HepG2 (cell line): ENCODE measurements around the gene CSNK1D. TPM values are rescaled to one million over a fixed set of nuclear protein-coding genes. Genes with fewer than 3 reads are reported as not detected.

Source experiments
- ATAC-seq: fragments of 200-7000 bp; cut with Tn5 transposase; 3 replicates; pipeline ENCODE4 v1.9.1; 2020; ENCODE audit warnings: mild to moderate bottlenecking, moderate library complexity
- BruUV-seq: library from RNA; stranded (reverse); fragments of 400-500 nt; replicated peaks from 2 replicates; lab custom pipeline; 2021; lab: Mats Ljungman, UMichigan
- CTCF ChIA-PET: fragments of 300-600 bp; formaldehyde crosslinking; extraction: SDS; loops from one replicate; lab custom pipeline; 2021; ENCODE audit warnings: low total read pairs, inconsistent platforms, low intra/inter-chr PET ratio; lab: Yijun Ruan, JAX
- POLR2A ChIA-PET: fragments of 350-600 bp; sonication (Branson Sonifier 250); formaldehyde crosslinking; loops from one replicate; lab custom pipeline; 2020; ENCODE audit warnings: antibody characterized with exemption, inconsistent platforms; lab: Yijun Ruan, JAX
- DNase-seq: peaks from one replicate; pipeline ENCODE4 v3.0.0-alpha.2; 2015; ENCODE audit warnings: low spot score
- FAIRE-seq: peaks from 3 replicates; lab custom pipeline; 2011; peaks lifted over from hg19 to GRCh38; lab: Jason Lieb, UNC
- H2AFZ ChIP-seq: one replicate; pipeline ENCODE4 v1.6.1; 2011; ENCODE audit warnings: low read length, inconsistent platforms
- H3K27ac ChIP-seq: fragments of 300-600 bp; 3 replicates; pipeline ENCODE4 v1.8.0; 2011; ENCODE audit warnings: mixed run types, mild to moderate bottlenecking, mixed read lengths, low read length, inconsistent platforms; ENCODE audit not compliant: insufficient read depth; ENCODE audit errors: extremely low read length
- H3K27me3 ChIP-seq, 2 experiments: fragments of 200-600 bp in 1 of 2; 2 replicates in 1 of 2; 3 replicates in 1 of 2; pipeline versions ENCODE4 v1.6.0 to v1.8.0; 2011; ENCODE audit warnings: low read length in 2 of 2, mild to moderate bottlenecking in 2 of 2, moderate library complexity in 2 of 2, inconsistent platforms in 1 of 2; ENCODE audit not compliant: insufficient read depth in 2 of 2, control insufficient read depth in 1 of 2
- H3K36me3 ChIP-seq, 2 experiments: fragments of 200-600 bp in 1 of 2; replicated peaks in 1 of 2; 2 replicates in 1 of 2; 3 replicates in 1 of 2; pipeline versions ENCODE4 v1.5.1 to v1.8.0; 2011; ENCODE audit warnings: low read length in 2 of 2, inconsistent platforms in 1 of 2; ENCODE audit not compliant: insufficient read depth in 2 of 2, control insufficient read depth in 1 of 2
- H3K4me1 ChIP-seq: 2 replicates; pipeline ENCODE4 v1.5.1; 2012; ENCODE audit warnings: low read length, inconsistent platforms; ENCODE audit not compliant: insufficient read depth
- H3K4me2 ChIP-seq: 2 replicates; pipeline ENCODE4 v1.6.0; 2011; ENCODE audit warnings: low read depth, low read length, inconsistent platforms
- H3K4me3 ChIP-seq, 3 experiments: fragments of 200-600 bp in 1 of 3; sonication (generic), shearing (Covaris generic) in 1 of 3; replicated peaks in 1 of 3; 2 replicates each; pipeline ENCODE4 v1.5.1; 2011 to 2016; ENCODE audit warnings: low read length in 3 of 3, inconsistent platforms in 2 of 3, low read depth in 2 of 3, mild to moderate bottlenecking in 2 of 3, control low read depth in 1 of 3, mixed read lengths in 1 of 3; ENCODE audit not compliant: insufficient read depth in 1 of 3
- H3K79me2 ChIP-seq: one replicate; pipeline ENCODE4 v1.6.1; 2011; ENCODE audit warnings: low read length, inconsistent platforms; ENCODE audit not compliant: insufficient read depth
- H3K9ac ChIP-seq: 2 replicates; pipeline ENCODE4 v1.6.0; 2011; ENCODE audit warnings: mild to moderate bottlenecking, low read depth, low read length, inconsistent platforms; ENCODE audit not compliant: insufficient read depth
- H3K9me3 ChIP-seq: 2 replicates; pipeline ENCODE4 v1.5.1; 2012; ENCODE audit warnings: mild to moderate bottlenecking, low read length
- H4K20me1 ChIP-seq: 2 replicates; pipeline ENCODE4 v1.6.0; 2011; ENCODE audit warnings: inconsistent platforms, mild to moderate bottlenecking, low read length, moderate library complexity; ENCODE audit not compliant: insufficient read depth
- E2F2 ChIP-seq: sonication (generic); formaldehyde crosslinking; IDR thresholded peaks from 2 replicates; pipeline ENCODE4 v1.4.0; 2020; ENCODE audit warnings: missing genetic modification reagents, borderline replicate concordance
- FUBP1 ChIP-seq: sonication (generic); formaldehyde crosslinking; IDR thresholded peaks from 2 replicates; pipeline ENCODE4 v1.5.1; 2020; ENCODE audit warnings: missing genetic modification reagents, mild to moderate bottlenecking, borderline replicate concordance
- GTF2F1 ChIP-seq: fragments of 150-350 bp; IDR thresholded peaks from 2 replicates; pipeline ENCODE4 v1.6.1; 2014; ENCODE audit warnings: low read length
- GZF1 ChIP-seq: sonication (generic); formaldehyde crosslinking; IDR thresholded peaks from 2 replicates; pipeline ENCODE4 v1.5.1; 2020; ENCODE audit warnings: mild to moderate bottlenecking, missing genetic modification reagents
- HMG20B ChIP-seq: conservative IDR thresholded peaks from 2 replicates; pipeline ENCODE4 v1.6.1; 2016; ENCODE audit warnings: missing genetic modification reagents, missing compliant biosample characterization
- JDP2 ChIP-seq: sonication (generic); formaldehyde crosslinking; IDR thresholded peaks from 2 replicates; pipeline ENCODE4 v1.8.1; 2022; ENCODE audit warnings: missing genetic modification reagents, borderline replicate concordance
- KLF15 ChIP-seq: sonication (generic); formaldehyde crosslinking; IDR thresholded peaks from 2 replicates; pipeline ENCODE4 v1.8.1; 2023; ENCODE audit warnings: borderline replicate concordance, mild to moderate bottlenecking, inconsistent platforms, missing genetic modification reagents, mixed read lengths
- NFE2L2 ChIP-seq: fragments of 150-350 bp; IDR thresholded peaks from 2 replicates; pipeline ENCODE4 v1.6.1; 2014; ENCODE audit warnings: low read length
- POGZ ChIP-seq: sonication (generic); formaldehyde crosslinking; IDR thresholded peaks from 2 replicates; pipeline ENCODE4 v1.4.0; 2020; ENCODE audit warnings: mild to moderate bottlenecking, missing genetic modification reagents
- SMYD3 ChIP-seq: sonication (generic); formaldehyde crosslinking; IDR thresholded peaks from 2 replicates; pipeline ENCODE4 v1.8.1; 2023; ENCODE audit warnings: mild to moderate bottlenecking, missing genetic modification reagents
- ZNF234 ChIP-seq: sonication (generic); formaldehyde crosslinking; conservative IDR thresholded peaks from 2 replicates; pipeline ENCODE4 v1.5.1; 2020; ENCODE audit warnings: mild to moderate bottlenecking, missing genetic modification reagents
- ZNF329 ChIP-seq: sonication (generic); formaldehyde crosslinking; IDR thresholded peaks from 2 replicates; pipeline ENCODE4 v1.9.0; 2021; ENCODE audit warnings: low read depth, mild to moderate bottlenecking, missing genetic modification reagents
- ZNF512B ChIP-seq: sonication (generic); formaldehyde crosslinking; IDR thresholded peaks from 2 replicates; pipeline ENCODE4 v1.5.1; 2020; ENCODE audit warnings: missing genetic modification reagents, mild to moderate bottlenecking, borderline replicate concordance
- ZNF619 ChIP-seq: sonication (generic); formaldehyde crosslinking; IDR thresholded peaks from 2 replicates; pipeline ENCODE4 v1.4.0; 2020; ENCODE audit warnings: mild to moderate bottlenecking, missing genetic modification reagents
- ZNF839 ChIP-seq: sonication (generic); formaldehyde crosslinking; IDR thresholded peaks from 2 replicates; pipeline ENCODE4 v1.4.0; 2020; ENCODE audit warnings: missing genetic modification reagents, mild to moderate bottlenecking, borderline replicate concordance
- WGBS: methylation state at CpG from one replicate; pipeline ENCODE4 v1.1.6; 2017; ENCODE audit warnings: low lambda C conversion rate; 5-methylcytosine and 5-hydroxymethylcytosine counted together
- in situ Hi-C: cut with HindIII; loops from 2 replicates; pipeline ENCODE4 v1.10.0; 2017; ENCODE audit warnings: low pct_unique_long_range_greater_than_20kb; ENCODE audit not compliant: extremely low pct_ligation_motif_present
- intact Hi-C: fragments of 100-400 bp; cut with micrococcal nuclease; formaldehyde crosslinking; loops from one replicate; pipeline ENCODE4 v1.10.0; 2022; ENCODE audit not compliant: unreplicated experiment
- polyA plus RNA-seq, 8 experiments: library from polyadenylated mRNA; depleted of rRNA in 3 of 8; stranded (reverse) in 7 of 8; unstranded in 1 of 8; fragments of >200 nt; fragmentation: Illumina TruSeq in 4 of 8; extraction: Trizol in 4 of 8; gene quantifications; 2 replicates each; pipeline versions ENCODE4 v1.2.1 to v1.2.3, GENCODE V29; 2011 to 2016; ENCODE audit warnings: low read depth in 4 of 8, missing spikeins in 1 of 8, mixed read lengths in 1 of 8; ENCODE audit not compliant: insufficient read depth in 1 of 8
- total RNA-seq, 5 experiments: library from RNA; depleted of rRNA; stranded (reverse); fragments of >200 nt; fragmentation: Illumina TruSeq; extraction: Trizol; gene quantifications; 2 replicates each; pipeline ENCODE4 v1.2.3, GENCODE V29; 2016; ENCODE audit warnings: low read depth in 1 of 5

The CSNK1D gene
- total and polyA plus RNA-seq, 2 of the 13 experiments (the other 11 are each of a cell fraction or from before 2014, with no cell fraction given), result 31.5 to 128 TPM

- TF ChIP-seq ZNF512B (CRISPR knock-in tag) (no peak), ZNF619 (CRISPR knock-in tag) (no peak)
These were observed 29.7 kb downstream of the CSNK1D start (continued) for GRCh38 chr17:82243648-82244412.

GRCh38 chr17:82242977-82243647, 30.4 kb downstream of the CSNK1D start:
- in situ Hi-C loops (loop anchor here (5.0 kb wide), 1 partner anchor 79 kb away; no protein-coding TSS in a partner anchor), intact Hi-C loops (loop anchor here (1.0 kb wide), 1 partner anchor 74 kb away; the partner anchor contains the start of gene CD7)
- H3K27ac ChIP-seq, result peak overlapping the region; percentile 72
- no TSS peak for BruUV-seq
- H3K9ac ChIP-seq, result peak overlapping the region; percentile 45
- no peaks in the 10 kb centered on the region for H3K9me3 ChIP-seq
- peak overlapping the region in 1 of 3 experiments; percentile 32; a peak in 1 of 6 replicates for H3K4me3 ChIP-seq
- peaks cover 39 to 58% of the 10 kb centered on the region in 2 experiments for H3K36me3 ChIP-seq
- H4K20me1 ChIP-seq, result peaks cover 79% of the 10 kb centered on the region
- ATAC-seq (peak; percentile 17), DNase-seq (peak; percentile 84), FAIRE-seq (peak; percentile 78)
- no peaks in the 10 kb centered on the region for H3K27me3 ChIP-seq
- H2AFZ ChIP-seq, result no peak overlapping the region
- peak overlapping the region; percentile 48 for H3K4me2 ChIP-seq
- H3K79me2 ChIP-seq, result no peaks in the 10 kb centered on the region
- ChIA-PET POLR2A (interaction anchor here (0.9 to 7.2 kb wide), 22 partner anchors 9 to 325 kb away, joined by 3 to 96 read pairs (median 10); partner anchors contain the start of genes CCDC57, CD7, CSNK1D and SLC16A3), CTCF (no interaction called here)
- 53% methylated on average over 22 of the region's 29 CpGs for WGBS
- peaks cover 62% of the 10 kb centered on the region for H3K4me1 ChIP-seq
- TF ChIP-seq GZF1 (CRISPR knock-in tag), result peak; percentile 52; the same call in 1 of the 2 replicates
- no peak for TF ChIP-seq POGZ (CRISPR knock-in tag)
- TF ChIP-seq GTF2F1, result no peak
- no peak for TF ChIP-seq E2F2 (CRISPR knock-in tag)
- TF ChIP-seq HMG20B, result no peak
- TF ChIP-seq JDP2, result no peak
- TF ChIP-seq ZNF839 (CRISPR knock-in tag), result peak; percentile 66; the same call in 1 of the 2 replicates
- no peak for TF ChIP-seq ZNF234 (CRISPR knock-in tag)
- TF ChIP-seq FUBP1 (CRISPR knock-in tag), result no peak
- TF ChIP-seq SMYD3 (CRISPR knock-in tag), result peak; percentile 78; the same call in 1 of the 2 replicates
- no peak for TF ChIP-seq ZNF329 (CRISPR knock-in tag)
- TF ChIP-seq NFE2L2, result no peak
- TF ChIP-seq KLF15 (CRISPR knock-in tag), result 0 out of 2 replicates have a peak, but pooled peaks have one; percentile 49
